H9 (cell line): ENCODE measurements around the gene TTC39B. TPM values are rescaled to one million over a fixed set of nuclear protein-coding genes. Genes with fewer than 3 reads are reported as not detected.

Experiments used
- DNase-seq: peaks from one replicate; pipeline ENCODE4 v3.0.0-alpha.2; 2017
- H2AFZ ChIP-seq: one replicate; pipeline ENCODE4 v1.6.1; 2013; ENCODE audit warnings: mild to moderate bottlenecking, low read length, control low read depth, moderate library complexity
- H2AK5ac ChIP-seq: 2 replicates; pipeline ENCODE4 v1.6.1; 2013; ENCODE audit warnings: low read length, control low read depth, mixed read lengths; ENCODE audit not compliant: insufficient read length
- H2BK120ac ChIP-seq: one replicate; pipeline ENCODE4 v1.6.1; 2013; ENCODE audit warnings: low read depth, mild to moderate bottlenecking, low read length, control low read depth, inconsistent platforms; ENCODE audit not compliant: poor library complexity, severe bottlenecking
- H2BK12ac ChIP-seq: 2 replicates; pipeline ENCODE4 v1.6.1; 2013; ENCODE audit warnings: low read length, control low read depth, mixed read lengths, low read depth; ENCODE audit not compliant: insufficient read length
- H2BK15ac ChIP-seq: 2 replicates; pipeline ENCODE4 v1.6.1; 2013; ENCODE audit warnings: low read depth, low read length, control low read depth
- H2BK20ac ChIP-seq: one replicate; pipeline ENCODE4 v1.6.1; 2013; ENCODE audit warnings: low read depth, mild to moderate bottlenecking, low read length, control low read depth, inconsistent platforms; ENCODE audit not compliant: poor library complexity, severe bottlenecking
- H2BK5ac ChIP-seq: 2 replicates; pipeline ENCODE4 v1.6.1; 2013; ENCODE audit warnings: low read length, control low read depth, mixed read lengths; ENCODE audit not compliant: insufficient read length
- H3K14ac ChIP-seq: 2 replicates; pipeline ENCODE4 v1.6.1; 2013; ENCODE audit warnings: low read length, control low read depth; ENCODE audit not compliant: insufficient read depth
- H3K18ac ChIP-seq: 2 replicates; pipeline ENCODE4 v1.6.1; 2013; ENCODE audit warnings: low read depth, mild to moderate bottlenecking, mixed read lengths, low read length, control low read depth; ENCODE audit not compliant: insufficient read length
- H3K23ac ChIP-seq: 2 replicates; pipeline ENCODE4 v1.6.1; 2013; ENCODE audit warnings: low read length, control low read depth, mixed read lengths, low read depth; ENCODE audit not compliant: insufficient read length
- H3K23me2 ChIP-seq: 2 replicates; pipeline ENCODE4 v1.6.1; 2013; ENCODE audit warnings: low read depth, mild to moderate bottlenecking, mixed read lengths, low read length, control low read depth; ENCODE audit not compliant: insufficient read length, poor library complexity, severe bottlenecking
- H3K27ac ChIP-seq: 2 replicates; pipeline ENCODE4 v1.5.1; 2013; ENCODE audit warnings: low read length, control low read depth, mixed read lengths, low read depth; ENCODE audit not compliant: insufficient read length
- H3K27me3 ChIP-seq: 2 replicates; pipeline ENCODE4 v1.6.1; 2013; ENCODE audit warnings: low read length, control low read depth, inconsistent platforms; ENCODE audit not compliant: insufficient read depth
- H3K4ac ChIP-seq: 2 replicates; pipeline ENCODE4 v1.6.1; 2013; ENCODE audit warnings: low read depth, mild to moderate bottlenecking, control low read depth, inconsistent platforms, low read length, moderate library complexity
- H3K4me1 ChIP-seq: 2 replicates; pipeline ENCODE4 v1.6.1; 2013; ENCODE audit warnings: low read length, control low read depth, inconsistent platforms; ENCODE audit not compliant: insufficient read depth
- H3K4me2 ChIP-seq: 2 replicates; pipeline ENCODE4 v1.6.1; 2013; ENCODE audit warnings: low read length, control low read depth, mixed read lengths; ENCODE audit not compliant: insufficient read length, insufficient read depth
- H3K56ac ChIP-seq: 2 replicates; pipeline ENCODE4 v1.6.1; 2013; ENCODE audit warnings: low read depth, mild to moderate bottlenecking, mixed read lengths, low read length, control low read depth; ENCODE audit not compliant: insufficient read length
- H3K79me1 ChIP-seq: 2 replicates; pipeline ENCODE4 v1.6.1; 2013; ENCODE audit warnings: low read depth, mild to moderate bottlenecking, moderate library complexity, low read length, control low read depth, inconsistent platforms; ENCODE audit not compliant: insufficient read depth, poor library complexity, severe bottlenecking
- H3K79me2 ChIP-seq: 2 replicates; pipeline ENCODE4 v1.6.1; 2013; ENCODE audit warnings: low read length, control low read depth, inconsistent platforms; ENCODE audit not compliant: insufficient read depth
- H3K9ac ChIP-seq: 2 replicates; pipeline ENCODE4 v1.6.1; 2013; ENCODE audit warnings: low read length, control low read depth, mixed read lengths; ENCODE audit not compliant: insufficient read length; ENCODE audit errors: extremely low read depth
- H3K9me3 ChIP-seq: one replicate; pipeline ENCODE4 v1.6.1; 2013; ENCODE audit warnings: low read depth, low read length, inconsistent platforms; ENCODE audit not compliant: control insufficient read depth
- H3T11ph ChIP-seq: one replicate; pipeline ENCODE4 v1.6.1; 2013; ENCODE audit warnings: mild to moderate bottlenecking, low read length, control low read depth, inconsistent platforms
- H4K20me1 ChIP-seq: one replicate; pipeline ENCODE4 v1.6.1; 2013; ENCODE audit not compliant: control insufficient read depth, insufficient read length, insufficient read depth
- H4K5ac ChIP-seq: 2 replicates; pipeline ENCODE4 v1.6.1; 2013; ENCODE audit warnings: low read depth, mild to moderate bottlenecking, mixed read lengths, low read length, control low read depth; ENCODE audit not compliant: insufficient read length
- H4K8ac ChIP-seq: replicated peaks from 2 replicates; pipeline ENCODE4 v1.6.1; 2013; ENCODE audit warnings: low read length, control low read depth, mixed read lengths, low read depth; ENCODE audit not compliant: insufficient read length
- H4K91ac ChIP-seq: 2 replicates; pipeline ENCODE4 v1.6.1; 2013; ENCODE audit warnings: low read depth, mild to moderate bottlenecking, moderate library complexity, mixed read lengths, low read length, control low read depth; ENCODE audit not compliant: insufficient read length
- H3K27ac Mint-ChIP-seq, 3 experiments: 2 replicates in 2 of 3; 3 replicates in 1 of 3; pipeline ENCODE4 v1.8.0; 2020 to 2021; ENCODE audit warnings: mixed read lengths in 3 of 3, mild to moderate bottlenecking in 1 of 3, moderate library complexity in 1 of 3
- H3K27me3 Mint-ChIP-seq: 2 replicates; pipeline ENCODE4 v1.8.0; 2021; ENCODE audit warnings: low read depth, mild to moderate bottlenecking, moderate library complexity, mixed read lengths
- H3K36me3 Mint-ChIP-seq, 3 experiments: 2 replicates in 2 of 3; 3 replicates in 1 of 3; pipeline ENCODE4 v1.8.0; 2020 to 2021; ENCODE audit warnings: low read depth in 3 of 3, mixed read lengths in 3 of 3; ENCODE audit not compliant: insufficient read depth in 1 of 3
- H3K4me1 Mint-ChIP-seq, 2 experiments: 2 replicates each; pipeline ENCODE4 v1.8.0; 2020; ENCODE audit warnings: mixed read lengths in 2 of 2
- H3K4me3 Mint-ChIP-seq, 2 experiments: 2 replicates in 1 of 2; 3 replicates in 1 of 2; pipeline ENCODE4 v1.8.0; 2020 to 2021; ENCODE audit warnings: mild to moderate bottlenecking in 2 of 2, mixed read lengths in 2 of 2, moderate library complexity in 1 of 2
- H3K9me3 Mint-ChIP-seq, 2 experiments: 2 replicates in 1 of 2; 3 replicates in 1 of 2; pipeline ENCODE4 v1.8.0; 2020; ENCODE audit warnings: mild to moderate bottlenecking in 2 of 2, mixed read lengths in 2 of 2, moderate library complexity in 1 of 2
- CTCF ChIP-seq: fragments of 200-600 bp; sonication (generic); conservative IDR thresholded peaks from 3 replicates; pipeline ENCODE4 v1.8.0; 2021; ENCODE audit warnings: antibody characterized with exemption, mild to moderate bottlenecking
- WGBS: extraction: QIAGEN DNeasy Blood & Tissue Kit; methylation state at CpG from one replicate; pipeline ENCODE4 v1.1.7; 2013; ENCODE audit warnings: missing lambda C conversion rate, low lambda C conversion rate, mixed read lengths; ENCODE audit not compliant: insufficient read length; ENCODE audit errors: extremely low coverage; 5-methylcytosine and 5-hydroxymethylcytosine counted together
- total RNA-seq: library from RNA; stranded (reverse); gene quantifications from 2 replicates; pipeline ENCODE4 v1.2.1, GENCODE V29; 2021

Gene TTC39B
- total RNA-seq, 1 experiment from 2014 or later = 8.2 TPM

GRCh38 chr9:15192856-15193255, 114.2 kb downstream of the TTC39B start:
- Mint-ChIP-seq H3K4me1 (no peaks in the 10 kb centered on the region), H3K36me3 (peaks cover 14 to 29% (median 22%) of the 10 kb centered on the region in 3 experiments), H3K27ac (no peak overlapping the region), H3K4me3 (no peak overlapping the region), H3K9me3 (peaks cover 6 to 7% of the 10 kb centered on the region in 2 experiments; a peak in 4 of 5 replicates), H3K27me3 (no peaks in the 10 kb centered on the region)
- Histone ChIP-seq H3K27me3 (no peaks in the 10 kb centered on the region), H4K91ac (no peak overlapping the region), H3K23me2 (no peaks in the 10 kb centered on the region), H3K23ac (no peak overlapping the region), H3K4me2 (no peak overlapping the region), H3K27ac (no peak overlapping the region), H3K79me2 (no peaks in the 10 kb centered on the region), H3K79me1 (no peaks in the 10 kb centered on the region), H3K9ac (no peak overlapping the region), H3K18ac (no peak overlapping the region), H3T11ph (no peak overlapping the region), H2AFZ (no peak overlapping the region), H2BK120ac (no peak overlapping the region), H4K8ac (no peak overlapping the region), H3K9me3 (no peaks in the 10 kb centered on the region), H3K4me1 (no peaks in the 10 kb centered on the region), H3K4ac (no peak overlapping the region), H2BK15ac (no peak overlapping the region), H2AK5ac (no peak overlapping the region), H3K14ac (no peak overlapping the region), H2BK20ac (no peak overlapping the region), H2BK5ac (no peak overlapping the region), H2BK12ac (no peak overlapping the region), H3K56ac (no peak overlapping the region), H4K5ac (no peak overlapping the region), H4K20me1 (no peaks in the 10 kb centered on the region)
- no peak for TF ChIP-seq CTCF
- WGBS = no CpG with 5 or more reads among the region's 5 CpGs
- no peak for DNase-seq
